GM10847 (cell line): ENCODE measurements around the gene IL4R.

Source experiments
- POLR2A ChIP-seq: IDR thresholded peaks from 2 replicates; pipeline ENCODE4 v1.6.1; 2011; ENCODE audit not compliant: insufficient read length; ENCODE audit errors: extremely low read depth

The IL4R gene

DNA sequence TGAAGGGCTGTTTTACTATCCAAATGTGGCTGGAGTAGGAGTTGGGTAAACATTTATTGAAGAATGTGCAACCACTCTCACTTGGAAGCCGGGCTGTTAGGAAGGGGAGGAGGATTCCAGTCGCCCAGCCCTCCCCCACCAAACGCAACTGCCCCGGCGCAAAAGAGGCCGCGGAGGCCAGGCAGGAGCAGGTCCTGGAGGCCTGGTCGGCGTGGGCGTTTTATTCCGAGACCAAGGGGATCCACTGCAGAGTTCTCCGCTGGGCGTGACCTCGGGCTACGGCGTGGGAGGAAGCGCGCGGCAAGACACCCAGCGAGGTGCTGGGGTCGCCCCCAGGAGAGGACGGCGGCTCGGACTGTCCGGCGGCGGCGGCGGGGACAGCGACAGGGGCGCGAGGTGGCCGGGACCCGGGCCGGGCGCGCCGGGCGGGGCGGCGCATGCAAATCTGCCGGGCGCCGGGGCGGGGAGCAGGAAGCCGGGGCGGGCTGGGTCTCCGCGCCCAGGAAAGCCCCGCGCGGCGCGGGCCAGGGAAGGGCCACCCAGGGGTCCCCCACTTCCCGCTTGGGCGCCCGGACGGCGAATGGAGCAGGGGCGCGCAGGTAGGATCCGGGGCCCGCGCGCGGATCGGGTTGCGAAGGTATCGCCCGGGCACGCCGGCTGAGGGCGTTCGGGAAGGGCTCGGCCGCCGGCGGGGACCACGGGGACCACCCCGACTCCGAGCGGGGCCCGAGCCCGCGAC, at the start of gene IL4R:
Gene IL4R, plus strand, starts transcription at position 553 of the 739 bp plus-strand sequence. CDS start 26,230 bp downstream, outside the sequence.
- TF ChIP-seq POLR2A = no peak

DNA sequence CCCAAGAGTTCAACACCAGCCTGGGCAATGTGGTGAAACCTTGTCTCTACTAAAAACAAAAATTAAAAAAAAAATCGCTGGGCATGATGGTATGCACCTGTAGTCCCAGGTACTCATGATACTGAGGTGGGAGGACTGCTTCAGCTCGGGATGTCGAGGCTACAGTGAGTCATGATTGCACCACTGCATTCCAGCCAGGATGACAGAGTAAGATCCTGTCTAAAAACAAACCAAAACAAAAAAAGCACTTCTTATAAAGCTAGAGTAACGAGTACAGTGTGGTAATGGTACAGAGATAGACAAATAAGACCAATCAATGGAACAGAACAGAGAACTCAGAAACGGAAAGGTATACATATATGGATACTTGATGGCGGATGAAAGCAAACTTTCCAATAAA, 49.6 kb upstream of the IL4R start:
- no peak for TF ChIP-seq POLR2A

DNA sequence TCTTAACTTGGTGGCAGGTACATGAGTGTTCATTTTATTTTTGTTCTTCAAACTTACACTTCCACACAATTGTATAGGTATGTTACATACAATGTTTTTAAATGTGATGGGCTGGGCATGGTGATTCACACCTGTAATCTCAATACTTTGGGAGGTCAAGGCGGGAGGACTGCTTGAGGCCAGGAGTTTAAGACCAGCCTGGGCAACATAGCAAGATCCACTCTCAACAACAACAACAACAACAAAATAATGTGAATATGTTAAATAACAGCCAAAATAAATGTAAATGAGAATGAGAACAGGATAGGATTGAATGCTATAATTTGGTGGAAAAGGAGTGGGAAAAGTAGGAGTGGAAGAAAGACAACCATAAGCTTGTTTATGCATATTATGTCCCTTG, 47.8 kb upstream of the IL4R start:
- no peak for TF ChIP-seq POLR2A

DNA sequence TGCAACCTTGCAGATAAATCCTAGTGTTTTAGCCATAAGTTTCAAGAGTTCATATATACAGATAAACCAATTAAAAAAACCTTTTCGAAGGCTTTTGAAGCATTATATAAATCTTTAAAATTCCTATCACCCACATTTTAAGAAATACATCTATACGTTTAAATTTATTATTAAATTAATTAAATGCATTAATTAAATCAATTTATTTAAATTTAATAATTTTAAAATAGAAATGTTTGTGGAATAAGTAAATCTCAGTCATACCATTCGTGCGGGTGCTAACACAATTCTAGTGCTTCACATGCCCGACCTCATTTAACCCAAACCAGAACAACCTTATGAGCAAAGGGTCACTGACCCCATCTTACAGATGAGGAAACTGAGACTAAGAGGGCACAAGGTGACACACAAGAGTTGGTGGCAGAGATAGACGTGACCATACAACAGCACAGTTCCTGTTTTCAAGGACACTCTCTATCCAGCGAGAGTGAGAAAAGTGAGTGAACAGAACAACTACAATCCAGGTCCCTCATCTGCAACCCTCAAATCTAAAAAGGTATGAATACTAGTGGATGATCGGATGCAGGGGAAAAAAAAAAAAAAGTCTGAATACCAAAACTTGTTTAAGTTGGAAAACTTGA, 46.6 kb upstream of the IL4R start:
- no peak for TF ChIP-seq POLR2A

DNA sequence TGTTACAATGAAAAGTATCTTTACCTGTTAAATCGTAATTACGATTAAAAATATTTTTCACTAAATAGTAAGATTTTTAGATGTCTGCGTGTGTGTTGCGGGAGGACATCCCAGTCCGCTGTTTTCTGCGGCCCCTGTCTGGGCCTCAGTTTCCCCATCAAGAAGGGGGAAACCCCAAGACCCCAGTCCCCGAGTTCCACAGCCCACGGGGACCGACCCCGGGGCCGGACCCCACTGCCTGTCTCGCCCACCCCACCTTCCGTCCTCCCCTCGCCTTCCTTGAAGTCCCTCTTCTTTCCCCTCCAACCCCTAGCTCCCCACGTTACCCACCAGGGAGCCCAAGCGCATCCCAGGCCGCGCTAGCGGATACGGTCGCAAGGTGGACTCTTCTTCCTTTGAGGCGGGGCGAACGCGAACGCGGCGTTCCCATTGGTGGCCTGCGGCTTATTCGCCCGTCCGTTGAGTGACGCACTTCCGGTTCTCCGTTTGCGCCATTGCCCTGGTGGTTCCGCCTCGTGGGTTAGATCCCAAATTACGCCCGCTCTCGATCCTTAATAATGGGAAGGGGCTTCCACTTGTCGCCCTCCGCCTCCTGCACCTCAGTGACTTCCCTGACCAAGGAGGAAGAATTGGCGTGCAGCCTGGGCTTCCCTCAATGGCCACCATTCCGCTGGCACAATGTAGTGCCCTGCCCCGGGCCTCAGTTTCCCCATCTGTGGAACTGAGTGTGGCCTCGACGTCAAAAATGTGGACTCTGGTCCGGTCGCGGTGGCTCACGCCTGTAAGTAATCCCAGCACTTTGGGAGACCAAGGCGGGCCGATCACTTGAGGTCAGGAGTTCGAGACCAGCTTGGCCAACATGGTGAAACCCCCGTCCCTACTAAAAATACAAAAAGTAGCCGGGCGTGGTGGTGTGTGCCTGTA, 45.1 kb upstream of the IL4R start, which contains the start of gene NSMCE1:
Gene NSMCE1, minus strand, starts transcription at position 397 of the 924 bp plus-strand sequence. CDS start 11,202 bp downstream, outside the sequence.
- TF ChIP-seq POLR2A = peak; percentile 90

DNA sequence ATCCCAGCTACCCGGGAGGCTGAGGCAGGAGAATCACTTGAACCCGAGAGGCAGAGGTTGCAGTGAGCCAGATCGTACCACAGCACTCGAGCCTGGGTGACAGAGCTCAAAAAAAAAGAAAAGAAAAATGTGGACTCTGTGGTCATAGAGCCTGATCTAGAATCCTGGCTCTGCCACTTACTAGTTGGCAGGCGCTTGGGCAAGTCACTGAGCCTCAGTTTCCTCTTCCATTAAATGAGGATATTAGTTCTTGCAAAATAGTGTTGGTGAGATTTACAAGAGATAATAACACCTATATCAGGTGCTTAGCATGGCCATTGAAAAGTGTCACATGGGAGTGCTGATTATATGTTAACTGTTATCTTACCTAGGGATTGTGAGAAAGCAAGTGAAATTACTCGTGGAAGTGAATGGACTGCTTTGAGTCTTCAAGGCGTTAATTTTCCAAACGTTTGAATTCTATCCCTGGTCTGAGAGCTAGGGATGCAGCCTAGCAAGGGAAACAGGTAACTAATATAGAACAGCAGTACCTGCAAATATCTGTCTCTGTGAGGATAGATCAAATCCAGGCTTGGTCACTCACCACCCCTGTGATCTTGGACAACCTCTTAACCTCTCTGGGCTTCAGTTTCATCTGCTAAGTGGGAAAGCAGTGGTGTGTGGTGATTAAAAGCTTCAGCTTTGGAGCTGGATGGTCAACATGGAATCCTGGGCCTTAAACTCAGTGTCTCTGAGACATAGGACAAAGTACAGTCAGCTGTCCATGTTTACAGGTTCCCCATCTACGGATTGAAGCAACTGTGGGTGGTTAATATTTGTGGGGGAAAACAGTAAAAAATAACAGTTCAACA, 44.2 kb upstream of the IL4R start:
- no peak for TF ChIP-seq POLR2A

DNA sequence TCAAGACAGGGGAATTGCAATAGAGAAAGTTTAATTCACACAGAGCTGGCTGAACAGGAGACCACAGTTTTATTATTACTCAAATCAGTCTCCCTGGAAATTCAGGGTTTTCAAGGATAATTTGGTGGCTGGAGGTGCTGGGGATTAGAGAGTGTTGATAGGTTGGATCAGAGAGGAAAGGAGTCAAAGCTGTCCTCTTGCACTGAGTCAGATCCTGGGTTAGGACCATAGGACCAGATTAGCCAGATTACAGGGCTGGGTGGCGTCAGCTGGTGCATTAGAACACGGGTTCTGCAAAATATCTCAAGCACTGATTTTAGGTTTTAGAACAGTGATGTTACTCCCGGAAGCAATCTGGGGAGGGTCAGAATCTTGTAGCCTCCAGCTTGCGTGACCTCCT, 43.4 kb upstream of the IL4R start:
- TF ChIP-seq POLR2A = no peak

DNA sequence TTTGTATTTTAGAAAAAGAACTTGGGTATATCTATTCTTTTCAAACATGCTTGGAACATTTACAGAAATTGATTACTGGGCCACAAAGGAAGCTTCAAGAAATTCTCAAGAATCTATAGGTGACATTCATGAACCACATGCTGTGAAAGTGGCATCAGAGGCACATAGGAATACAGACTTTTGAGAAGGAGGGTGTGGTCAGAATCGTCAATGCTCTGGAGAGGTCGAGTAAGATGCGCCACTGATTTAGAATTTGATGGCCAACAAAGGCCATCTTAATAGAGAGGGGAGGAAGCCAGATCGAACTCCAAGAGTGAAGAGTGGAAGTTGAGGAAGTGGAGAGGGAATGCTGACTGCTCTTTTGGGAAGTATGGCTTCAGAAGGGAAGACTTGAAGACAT, 41.7 kb upstream of the IL4R start:
- TF ChIP-seq POLR2A = no peak

DNA sequence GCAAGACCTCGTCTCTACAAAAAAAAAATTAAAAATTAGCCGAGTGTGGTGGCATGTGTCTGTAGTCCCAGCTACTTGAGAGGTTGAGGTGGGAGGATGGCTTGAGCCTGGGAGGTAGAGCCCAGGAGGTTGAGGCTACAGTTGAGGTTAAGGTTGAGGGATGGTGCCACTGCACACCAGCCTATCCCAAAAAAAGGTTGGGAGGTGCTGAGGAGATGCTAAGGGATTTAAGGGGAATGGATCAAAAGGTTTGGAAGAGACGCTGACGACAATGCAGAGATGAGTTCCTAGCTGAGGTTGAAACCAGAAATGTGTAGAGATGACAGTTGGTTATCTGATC, 40.5 kb upstream of the IL4R start:
- no peak for TF ChIP-seq POLR2A

DNA sequence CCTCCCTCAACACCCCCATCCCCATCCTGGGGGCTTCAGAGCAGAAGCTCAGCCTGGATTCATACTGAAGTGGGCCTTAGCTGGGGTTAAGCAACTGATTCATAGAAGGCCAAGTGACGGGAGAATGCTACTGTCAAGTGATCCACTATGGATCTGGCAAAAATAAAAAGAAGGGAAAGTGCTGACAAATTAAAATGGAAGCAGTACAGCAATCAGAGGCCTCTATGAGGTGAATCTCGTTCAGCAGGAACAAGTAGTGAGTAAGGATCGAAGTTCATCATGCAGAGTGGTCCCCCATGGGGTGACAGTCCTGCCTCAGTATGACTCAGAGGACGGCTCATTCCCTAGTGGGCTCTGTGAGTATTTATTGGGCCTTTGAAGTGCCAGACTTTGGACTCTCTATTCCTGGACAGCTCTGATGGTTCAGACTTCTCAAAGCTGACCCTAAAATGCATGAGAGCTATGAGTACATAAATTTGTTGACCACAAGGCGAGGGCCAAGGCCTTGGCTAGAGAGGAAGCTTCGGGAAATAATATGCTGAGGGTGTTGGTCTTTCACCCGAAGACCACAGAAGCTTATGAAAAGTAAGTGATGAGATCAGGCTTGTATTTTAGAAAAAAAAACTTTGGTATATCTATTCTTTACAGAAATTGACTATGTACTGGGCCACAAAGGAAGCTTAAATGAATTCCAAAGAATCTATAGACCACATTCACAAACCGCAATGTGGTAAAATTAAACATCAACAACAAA, 39.9 kb upstream of the IL4R start:
- TF ChIP-seq POLR2A = no peak

DNA sequence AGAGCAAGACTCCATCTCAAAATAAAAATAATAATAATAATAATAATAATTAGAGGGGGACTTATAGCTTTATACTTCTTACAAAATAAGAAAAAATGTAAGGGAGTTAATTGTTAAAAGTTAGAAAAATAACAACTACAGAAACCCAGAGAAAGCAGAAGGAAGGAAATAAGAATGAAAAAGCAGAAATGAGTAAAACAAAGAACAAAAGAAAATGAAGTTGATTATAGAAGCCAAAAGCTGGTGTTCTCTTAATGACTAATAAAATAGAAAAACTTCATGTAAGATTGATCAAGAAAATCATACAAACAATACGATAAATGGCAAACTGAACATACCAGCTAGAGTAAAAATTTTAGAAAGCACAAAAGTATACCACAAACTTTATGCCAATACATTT, 38.4 kb upstream of the IL4R start:
- TF ChIP-seq POLR2A = no peak

DNA sequence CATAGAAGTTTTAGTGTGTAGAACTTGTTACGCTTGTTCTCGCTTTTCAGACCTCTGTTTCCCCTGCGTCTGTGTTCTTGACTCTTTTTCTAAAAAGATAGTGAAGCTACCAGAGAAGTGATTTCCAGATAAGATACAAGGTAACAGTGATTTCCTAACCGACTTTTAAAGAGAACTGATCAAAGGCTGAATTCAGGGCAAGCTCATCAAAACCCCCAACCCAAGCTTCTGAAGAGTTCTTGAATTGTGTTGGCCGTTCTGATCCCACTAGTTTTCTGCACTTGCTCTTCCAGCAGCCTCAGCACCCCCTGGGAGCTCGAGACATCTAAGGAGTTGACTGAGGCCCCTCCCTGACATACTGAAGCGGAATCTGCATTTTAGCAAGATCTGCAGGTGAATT, 32.5 kb upstream of the IL4R start:
- no peak for TF ChIP-seq POLR2A

DNA sequence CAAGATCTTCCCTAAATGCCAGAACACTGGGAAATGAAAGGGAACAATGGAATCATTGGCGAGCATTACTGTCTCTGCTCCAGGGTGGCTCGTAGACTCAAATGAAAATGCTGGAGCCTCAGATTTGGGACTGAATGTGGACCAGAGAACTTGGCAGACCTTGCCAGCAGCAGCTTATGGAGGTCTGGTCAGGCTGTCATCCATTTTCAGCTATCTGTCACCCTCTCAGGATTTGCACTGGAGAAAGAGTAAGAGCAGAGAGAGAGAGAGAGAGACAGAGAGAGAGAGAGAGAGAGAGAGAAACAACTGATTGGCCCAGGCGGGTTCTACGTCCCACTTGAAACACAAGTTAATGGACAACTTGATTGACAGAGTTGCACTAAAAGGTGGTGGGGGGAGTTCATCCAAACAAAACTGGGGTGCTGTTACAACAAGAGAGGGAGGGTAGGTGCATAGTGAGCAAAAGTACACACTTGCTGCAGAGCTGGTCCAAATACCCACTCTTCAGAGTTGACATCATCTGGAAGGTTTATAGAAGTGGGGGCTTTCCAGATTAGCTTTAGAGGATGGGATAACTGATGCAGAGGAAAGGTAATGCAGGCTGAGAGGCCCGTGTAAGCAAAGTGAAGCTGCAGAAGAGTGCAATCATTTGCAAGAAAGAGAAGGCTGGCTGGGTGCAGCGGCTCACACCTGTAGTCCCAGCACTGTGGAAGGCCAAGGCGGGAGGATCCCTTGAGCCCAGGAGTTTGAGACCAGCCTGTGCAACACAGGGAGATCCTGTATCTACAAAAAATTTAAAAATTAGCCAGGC, 28.7 kb upstream of the IL4R start:
- TF ChIP-seq POLR2A = no peak
